PC-3 (cell line): Measurements from ENCODE around the gene BMS1. TPM values are rescaled to one million over a fixed set of nuclear protein-coding genes. Genes with fewer than 3 reads are reported as not detected.

ENCODE experiments used
- ATAC-seq: fragments of 200-7000 bp; cut with Tn5 transposase; 2 replicates; pipeline ENCODE4 v1.9.1; 2020; ENCODE audit warnings: mild to moderate bottlenecking, moderate library complexity
- BruUV-seq: library from RNA; stranded (reverse); fragments of 400-500 nt; replicated peaks from 2 replicates; lab custom pipeline; 2021; lab: Mats Ljungman, UMichigan
- CTCF ChIA-PET: fragments of 300-600 bp; sonication (Branson Sonifier 250); formaldehyde crosslinking; loops from one replicate; lab custom pipeline; 2022; ENCODE audit warnings: antibody characterized with exemption; lab: Charles Lee
- POLR2A ChIA-PET: fragments of 300-600 bp; sonication (Branson Sonifier 250); formaldehyde crosslinking; loops from one replicate; lab custom pipeline; 2022; ENCODE audit warnings: antibody characterized with exemption; ENCODE audit not compliant: unreplicated experiment; lab: Charles Lee
- DNase-seq: peaks from one replicate; pipeline ENCODE4 v3.0.0-alpha.2; 2015
- H2AFZ ChIP-seq: fragments of 300-600 bp; sonication (generic); 2 replicates; pipeline ENCODE4 v1.6.0; 2016; ENCODE audit warnings: antibody characterized with exemption, low read length
- H3F3A ChIP-seq: fragments of 300-600 bp; sonication (generic); one replicate; pipeline ENCODE4 v1.6.0; 2017; ENCODE audit warnings: antibody characterized with exemption, low read length, control low read depth, mild to moderate bottlenecking; ENCODE audit not compliant: unreplicated experiment
- H3K27ac ChIP-seq: fragments of 300-600 bp; sonication (generic); 2 replicates; pipeline ENCODE4 v1.5.1; 2016; ENCODE audit warnings: mild to moderate bottlenecking, low read length
- H3K27me3 ChIP-seq: fragments of 300-600 bp; sonication (generic); 2 replicates; pipeline ENCODE4 v1.6.1; 2016; ENCODE audit warnings: low read length, mixed read lengths
- H3K36me3 ChIP-seq: fragments of 300-600 bp; sonication (generic); 2 replicates; pipeline ENCODE4 v1.6.1; 2016; ENCODE audit warnings: low read depth, mixed run types, low read length, mixed read lengths
- H3K4me1 ChIP-seq: fragments of 300-600 bp; sonication (generic); 2 replicates; pipeline ENCODE4 v1.5.1; 2016; ENCODE audit warnings: low read length; ENCODE audit not compliant: insufficient read depth
- H3K4me2 ChIP-seq: fragments of 300-600 bp; sonication (generic); 2 replicates; pipeline ENCODE4 v1.6.0; 2016; ENCODE audit warnings: low read length
- H3K4me3 ChIP-seq: fragments of 300-600 bp; sonication (generic); 2 replicates; pipeline ENCODE4 v1.5.1; 2016; ENCODE audit warnings: mild to moderate bottlenecking, low read length, mixed read lengths
- H3K79me2 ChIP-seq: fragments of 300-600 bp; sonication (generic); 2 replicates; pipeline ENCODE4 v1.6.1; 2017; ENCODE audit warnings: low read length, mixed read lengths
- H3K9ac ChIP-seq: fragments of 300-600 bp; sonication (generic); 2 replicates; pipeline ENCODE4 v1.6.0; 2016; ENCODE audit warnings: mild to moderate bottlenecking, low read length
- H3K9me2 ChIP-seq: fragments of 300-600 bp; sonication (generic); replicated peaks from 2 replicates; pipeline ENCODE4 v1.6.1; 2016; ENCODE audit warnings: mixed run types, low read length, mixed read lengths
- H3K9me3 ChIP-seq: fragments of 300-600 bp; sonication (generic); 2 replicates; pipeline ENCODE4 v1.6.1; 2016; ENCODE audit warnings: low read length, mixed read lengths
- H4K20me1 ChIP-seq: fragments of 300-600 bp; sonication (generic); 2 replicates; pipeline ENCODE4 v1.6.1; 2016; ENCODE audit warnings: low read length, mixed read lengths
- EZH2 ChIP-seq: fragments of 300-600 bp; sonication (generic); IDR thresholded peaks from one replicate; pipeline ENCODE4 v1.6.1; 2017; ENCODE audit warnings: antibody characterized with exemption, mild to moderate bottlenecking, low read length; ENCODE audit not compliant: unreplicated experiment
- EZH2phosphoT487 ChIP-seq: fragments of 300-600 bp; sonication (generic); IDR thresholded peaks from 2 replicates; pipeline ENCODE4 v1.6.1; 2018; ENCODE audit warnings: mild to moderate bottlenecking, antibody characterized with exemption, low read length, borderline replicate concordance
- intact Hi-C: fragments of 100-400 bp; cut with micrococcal nuclease; formaldehyde crosslinking; loops from 2 replicates; pipeline ENCODE4 v1.9.0; 2023
- total RNA-seq: library from RNA; depleted of rRNA; stranded (reverse); fragments of >200 nt; gene quantifications from 2 replicates; pipeline ENCODE4 v1.2.3, GENCODE V29; 2014
- TF ChIP-seq, protein P1 (sequence below): fragments of 300-600 bp; sonication (generic); conservative IDR thresholded peaks from 2 replicates; pipeline ENCODE4 v1.5.1; 2017; ENCODE audit warnings: antibody characterized with exemption, low read depth, mild to moderate bottlenecking, low read length

The BMS1 gene
- total RNA-seq, 1 experiment from 2014 or later = 36.6 TPM

DNA sequence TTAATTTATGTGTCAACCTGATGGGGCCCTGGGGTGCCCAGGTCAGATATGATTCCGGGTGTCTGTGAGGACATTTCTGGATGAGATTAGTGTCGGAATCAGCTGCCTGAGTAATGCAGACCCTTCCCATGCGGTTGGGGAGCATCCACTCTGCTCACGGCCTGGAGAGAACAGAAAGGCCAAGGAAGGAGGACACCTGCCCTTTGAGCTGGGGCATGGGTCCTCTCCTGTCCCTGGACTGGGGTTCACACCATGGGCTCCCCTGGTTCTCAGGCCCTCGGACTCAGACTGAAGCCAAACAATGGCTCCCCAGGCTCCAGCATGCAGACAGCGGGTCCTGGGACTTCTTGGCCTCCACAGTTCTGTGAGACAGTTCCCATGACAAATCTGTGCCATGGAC is 94.3 kb downstream of the BMS1 start:
- no peak overlapping the region for H3K27ac ChIP-seq
- TF ChIP-seq EZH2 (no peak), EZH2phosphoT487 (no peak)
- TF ChIP-seq, protein P1, sequence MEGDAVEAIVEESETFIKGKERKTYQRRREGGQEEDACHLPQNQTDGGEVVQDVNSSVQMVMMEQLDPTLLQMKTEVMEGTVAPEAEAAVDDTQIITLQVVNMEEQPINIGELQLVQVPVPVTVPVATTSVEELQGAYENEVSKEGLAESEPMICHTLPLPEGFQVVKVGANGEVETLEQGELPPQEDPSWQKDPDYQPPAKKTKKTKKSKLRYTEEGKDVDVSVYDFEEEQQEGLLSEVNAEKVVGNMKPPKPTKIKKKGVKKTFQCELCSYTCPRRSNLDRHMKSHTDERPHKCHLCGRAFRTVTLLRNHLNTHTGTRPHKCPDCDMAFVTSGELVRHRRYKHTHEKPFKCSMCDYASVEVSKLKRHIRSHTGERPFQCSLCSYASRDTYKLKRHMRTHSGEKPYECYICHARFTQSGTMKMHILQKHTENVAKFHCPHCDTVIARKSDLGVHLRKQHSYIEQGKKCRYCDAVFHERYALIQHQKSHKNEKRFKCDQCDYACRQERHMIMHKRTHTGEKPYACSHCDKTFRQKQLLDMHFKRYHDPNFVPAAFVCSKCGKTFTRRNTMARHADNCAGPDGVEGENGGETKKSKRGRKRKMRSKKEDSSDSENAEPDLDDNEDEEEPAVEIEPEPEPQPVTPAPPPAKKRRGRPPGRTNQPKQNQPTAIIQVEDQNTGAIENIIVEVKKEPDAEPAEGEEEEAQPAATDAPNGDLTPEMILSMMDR = no peak
- H3K79me2 ChIP-seq = no peaks in the 10 kb centered on the region
- ChIA-PET CTCF (no interaction called here), POLR2A (no interaction called here)
- H3K9me3 ChIP-seq = no peaks in the 10 kb centered on the region
- no peaks in the 10 kb centered on the region for H3K36me3 ChIP-seq
- intact Hi-C loops = no loop called here
- ATAC-seq = no peak
- no peaks in the 10 kb centered on the region for H3F3A ChIP-seq
- H3K9me2 ChIP-seq = no peaks in the 10 kb centered on the region
- BruUV-seq = no TSS peak
- H4K20me1 ChIP-seq = no peaks in the 10 kb centered on the region
- H2AFZ ChIP-seq = no peak overlapping the region
- H3K27me3 ChIP-seq = no peaks in the 10 kb centered on the region
- no peak overlapping the region for H3K9ac ChIP-seq
- peaks cover 9% of the 10 kb centered on the region for H3K4me1 ChIP-seq
- no peak for DNase-seq
- no peak overlapping the region for H3K4me3 ChIP-seq
- no peak overlapping the region for H3K4me2 ChIP-seq

DNA sequence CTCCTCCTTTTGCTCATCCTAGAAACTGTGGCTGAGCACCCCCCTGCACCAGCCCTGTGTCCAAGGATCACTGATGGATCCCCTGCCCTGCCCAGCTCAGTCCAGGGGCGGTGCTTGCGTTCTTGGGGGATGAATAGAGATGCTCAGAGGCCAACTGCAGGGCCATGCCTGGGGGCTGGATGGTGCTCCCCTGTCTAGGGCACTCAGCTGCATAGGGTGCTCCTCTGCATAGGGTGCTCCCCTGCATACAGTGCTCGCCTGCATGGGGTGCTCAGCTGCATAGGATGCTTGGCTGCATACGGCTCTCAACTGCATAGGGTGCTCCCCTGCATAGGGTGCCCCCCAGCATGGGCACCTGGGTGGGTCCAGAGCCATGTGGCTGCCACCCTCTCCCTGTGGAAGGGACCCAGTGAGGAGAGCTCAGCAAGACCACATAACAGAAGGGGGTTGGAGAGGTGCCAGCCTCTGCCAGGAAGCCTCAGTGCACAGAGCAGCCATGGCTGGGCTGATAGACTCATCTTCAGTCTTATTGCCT is 95.0 kb downstream of the BMS1 start:
- Histone ChIP-seq H3K9me2 (no peaks in the 10 kb centered on the region), H3K27me3 (no peaks in the 10 kb centered on the region), H3K27ac (no peak overlapping the region), H3K4me3 (no peak overlapping the region), H3K4me1 (peaks cover 9% of the 10 kb centered on the region), H3K9ac (no peak overlapping the region), H3F3A (no peaks in the 10 kb centered on the region), H2AFZ (no peak overlapping the region), H3K9me3 (peaks cover 3% of the 10 kb centered on the region; the same call in 1 of the 2 replicates), H3K36me3 (no peaks in the 10 kb centered on the region), H3K4me2 (no peak overlapping the region), H3K79me2 (no peaks in the 10 kb centered on the region), H4K20me1 (no peaks in the 10 kb centered on the region)
- TF ChIP-seq EZH2phosphoT487 (no peak), EZH2 (no peak)
- TF ChIP-seq, protein P1 = no peak
- DNase-seq (no peak), ATAC-seq (no peak)
- no TSS peak for BruUV-seq
- CTCF ChIA-PET = no interaction called here
- POLR2A ChIA-PET = no interaction called here
- intact Hi-C loops = no loop called here

DNA sequence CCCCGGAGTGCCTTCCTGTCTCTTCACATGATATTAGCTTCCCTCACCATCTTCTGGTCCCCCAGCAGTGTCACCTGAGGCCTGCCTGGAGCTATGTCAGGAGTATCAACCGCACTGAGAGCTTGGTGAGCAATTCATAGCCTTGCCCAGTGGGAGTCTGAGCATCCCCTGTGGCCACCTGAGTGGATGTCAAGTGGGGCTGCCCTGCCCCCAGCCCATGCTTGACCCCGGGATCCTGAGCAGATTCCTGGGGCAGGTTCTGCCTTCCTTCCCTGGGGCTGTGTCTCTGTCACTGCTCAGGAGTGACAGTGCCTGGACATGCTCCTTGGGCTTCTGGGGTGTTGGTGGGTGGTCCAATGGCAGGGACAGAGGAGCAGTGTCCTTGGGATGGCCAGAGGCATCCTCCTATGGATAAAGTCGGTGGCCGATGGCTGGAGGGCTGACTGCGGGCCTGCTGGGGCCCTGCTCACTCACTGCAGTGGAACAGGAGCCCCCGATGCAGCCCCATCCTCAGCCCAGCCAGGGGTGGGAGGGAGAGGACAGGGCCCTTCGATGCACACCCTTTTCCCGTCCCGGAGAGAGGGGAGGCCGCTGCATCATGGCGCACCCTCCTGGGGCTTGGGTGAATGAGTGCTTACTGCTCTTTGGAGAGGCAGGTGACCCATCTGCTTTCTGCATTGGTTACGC is 95.7 kb downstream of the BMS1 start:
- ChIA-PET POLR2A (no interaction called here), CTCF (no interaction called here)
- H3K9me3 ChIP-seq = peaks cover 7% of the 10 kb centered on the region; the same call in 1 of the 2 replicates
- intact Hi-C loops = no loop called here
- TF ChIP-seq EZH2phosphoT487 (no peak), EZH2 (no peak)
- TF ChIP-seq, protein P1 = no peak
- no peak overlapping the region for H2AFZ ChIP-seq
- H3K4me3 ChIP-seq = no peak overlapping the region
- H3K9ac ChIP-seq = no peak overlapping the region
- no peaks in the 10 kb centered on the region for H3F3A ChIP-seq
- H3K9me2 ChIP-seq = no peaks in the 10 kb centered on the region
- peaks cover 9% of the 10 kb centered on the region for H3K4me1 ChIP-seq
- no peaks in the 10 kb centered on the region for H4K20me1 ChIP-seq
- no peaks in the 10 kb centered on the region for H3K27me3 ChIP-seq
- H3K79me2 ChIP-seq = no peaks in the 10 kb centered on the region
- DNase-seq (no peak), ATAC-seq (no peak)
- no peaks in the 10 kb centered on the region for H3K36me3 ChIP-seq
- H3K4me2 ChIP-seq = no peak overlapping the region
- no TSS peak for BruUV-seq
- no peak overlapping the region for H3K27ac ChIP-seq
